GM21825 (cell line): ENCODE data around the gene RAB28.
"Not testable (repeated sequence)": the region's sequence is repeated elsewhere in the genome, so short reads cannot be mapped to it uniquely, and the experiment has no call there.

Source experiments
- ATAC-seq: cut with Tn5 transposase; IDR thresholded peaks from one replicate; pipeline ENCODE4 v1.9.1; 2021; ENCODE audit warnings: mild to moderate bottlenecking, moderate library complexity; ENCODE audit not compliant: unreplicated experiment

Gene RAB28

DNA sequence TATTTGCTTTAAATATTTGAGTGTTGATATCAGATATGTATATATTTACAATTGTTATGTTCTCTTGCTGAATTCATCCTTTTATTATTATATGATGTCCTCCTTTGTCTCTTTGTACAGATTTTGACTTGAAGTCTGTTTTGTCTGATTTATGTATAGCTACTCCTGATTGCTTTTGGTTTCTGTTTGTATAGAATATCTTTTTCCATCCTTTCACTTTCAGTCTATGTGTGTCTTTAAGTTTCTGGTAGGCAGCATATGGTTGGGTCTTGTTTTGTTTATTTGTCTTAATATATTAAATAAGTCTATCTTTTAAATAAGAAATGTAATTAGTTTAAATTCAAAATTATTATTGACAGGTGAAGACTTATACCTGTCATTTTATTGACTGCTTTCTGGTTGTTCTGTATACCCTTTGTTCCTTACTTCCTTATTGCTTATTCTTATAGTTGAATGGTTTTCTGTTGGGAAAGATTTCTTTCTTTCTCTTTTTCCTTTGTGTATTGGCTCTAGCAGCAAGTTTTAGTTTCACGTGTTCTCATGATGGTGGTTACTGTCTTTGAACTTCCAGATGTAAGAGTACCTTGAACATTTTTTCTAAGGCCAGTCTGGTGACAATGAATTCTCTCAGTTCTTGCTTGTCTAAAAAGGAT lies 31.1 kb downstream of the RAB28 start:
- no peak for ATAC-seq

DNA sequence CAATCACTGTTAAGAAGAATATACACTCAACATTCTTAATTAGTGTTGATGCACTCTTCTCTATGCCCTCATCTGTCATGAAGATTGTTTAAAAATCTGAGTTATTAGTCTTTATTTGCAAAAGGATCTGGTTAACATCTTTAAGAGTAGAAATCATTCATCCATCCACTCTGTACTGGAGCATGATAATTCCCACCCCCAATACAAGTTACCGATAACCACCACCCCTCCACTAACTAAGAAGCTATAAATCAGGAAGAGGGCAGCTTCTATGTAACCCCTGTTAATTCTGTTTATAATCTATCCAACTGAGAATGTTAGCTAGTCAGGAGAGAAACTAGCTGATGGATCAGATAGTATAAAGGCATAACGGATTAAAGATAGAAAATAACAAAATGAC lies 34.5 kb downstream of the RAB28 start:
- no peak for ATAC-seq

DNA sequence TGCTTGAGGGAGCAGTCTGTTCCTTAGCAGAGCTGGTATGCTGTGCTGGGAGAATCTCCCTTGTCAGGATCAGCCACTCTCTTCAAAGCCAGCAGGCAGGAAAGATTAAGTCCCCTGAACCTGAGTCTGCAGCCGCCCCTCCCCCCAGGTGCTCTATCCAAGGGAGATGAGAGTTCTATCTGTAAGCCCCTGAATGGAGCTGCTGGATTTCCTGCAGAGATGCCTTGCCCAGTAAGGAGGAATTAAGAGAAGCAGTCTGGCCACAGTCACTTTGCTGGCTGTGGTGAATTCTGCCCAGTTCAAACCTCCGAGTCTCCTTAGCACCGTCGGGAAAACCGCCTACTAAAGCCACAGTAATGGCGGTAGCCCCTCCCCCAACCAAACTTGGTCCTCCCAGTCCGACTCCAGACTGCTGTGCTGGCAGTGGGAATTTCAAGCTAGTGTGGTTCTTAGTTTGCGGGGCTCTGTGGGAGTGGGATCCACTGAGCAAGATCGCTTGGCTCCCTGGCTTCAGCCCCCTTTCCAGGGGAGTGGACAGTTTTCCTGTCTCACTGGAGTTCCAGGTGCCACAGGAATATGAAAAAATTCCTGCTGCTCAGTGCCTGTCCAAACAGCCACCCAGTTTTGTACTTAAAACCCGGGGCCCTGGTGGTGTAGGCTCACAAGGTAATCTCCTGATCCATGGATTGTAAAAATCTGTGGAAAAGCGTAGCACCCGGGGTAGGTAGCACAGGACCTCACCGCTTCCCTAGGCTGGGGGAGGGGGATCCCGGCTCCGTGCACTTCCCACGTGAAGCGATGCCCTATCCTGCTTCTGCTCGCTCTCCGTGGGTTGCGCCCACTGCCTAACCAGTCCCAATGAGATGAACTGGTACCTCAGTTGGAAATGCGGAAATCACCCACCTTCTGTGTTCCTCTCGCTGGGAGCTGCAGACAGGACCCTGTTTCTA lies 38.0 kb downstream of the RAB28 start:
- ATAC-seq = no peak

DNA sequence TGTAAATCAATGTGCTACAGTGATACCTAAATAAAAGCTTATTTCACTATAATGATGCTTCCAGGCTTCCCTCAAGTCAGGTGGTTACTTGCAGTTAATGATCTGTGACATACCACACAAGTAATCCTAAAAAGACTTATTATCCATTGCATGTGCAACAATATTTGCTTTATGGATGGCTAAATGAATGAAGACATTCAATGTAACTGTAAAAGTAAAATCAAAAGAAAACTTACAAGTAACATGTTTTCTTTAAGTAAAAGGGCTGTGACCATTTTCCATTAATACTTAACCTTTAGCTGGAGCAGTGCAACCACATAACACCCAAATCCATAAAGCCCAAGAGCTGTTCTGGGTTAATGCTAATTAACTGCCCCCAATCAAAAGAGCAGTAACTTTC lies 42.6 kb downstream of the RAB28 start:
- ATAC-seq = no peak

DNA sequence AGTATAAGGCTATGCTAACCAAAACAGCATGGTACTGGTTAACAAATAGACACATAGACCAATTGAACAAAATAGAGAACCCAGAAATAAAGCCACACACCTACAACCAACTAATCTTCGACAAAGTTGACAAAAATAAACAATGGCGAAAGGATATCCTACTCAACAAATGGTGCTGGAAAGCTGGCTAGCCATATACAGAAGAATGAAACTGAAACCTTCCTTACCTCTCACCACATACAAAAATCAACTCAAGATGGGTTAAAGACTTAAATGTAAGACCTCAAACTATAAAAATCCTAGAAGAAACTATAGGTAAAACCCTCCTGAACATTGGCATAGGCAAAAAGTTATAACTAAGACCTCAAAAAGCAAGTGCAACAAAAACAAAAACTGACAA lies 47.2 kb downstream of the RAB28 start:
- no peak for ATAC-seq

DNA sequence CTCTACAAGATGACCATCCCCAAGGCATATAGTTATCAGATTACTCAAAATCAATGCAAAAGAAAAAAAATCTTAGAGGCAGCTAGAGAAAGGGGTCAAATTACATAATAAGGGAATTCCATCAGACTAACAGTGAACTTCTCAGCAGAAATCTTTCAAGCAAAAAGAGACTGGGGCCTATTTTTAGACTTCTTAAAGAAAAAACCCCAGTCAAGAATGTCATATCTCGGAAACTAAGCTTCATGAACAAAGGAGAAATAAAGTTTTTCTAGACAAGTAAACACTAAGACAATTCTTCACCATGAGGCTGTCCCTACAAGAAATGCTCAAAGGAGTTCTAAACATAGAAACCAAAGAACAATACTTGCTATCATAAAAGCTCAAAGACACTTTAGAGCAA lies 51.7 kb downstream of the RAB28 start:
- no peak for ATAC-seq

DNA sequence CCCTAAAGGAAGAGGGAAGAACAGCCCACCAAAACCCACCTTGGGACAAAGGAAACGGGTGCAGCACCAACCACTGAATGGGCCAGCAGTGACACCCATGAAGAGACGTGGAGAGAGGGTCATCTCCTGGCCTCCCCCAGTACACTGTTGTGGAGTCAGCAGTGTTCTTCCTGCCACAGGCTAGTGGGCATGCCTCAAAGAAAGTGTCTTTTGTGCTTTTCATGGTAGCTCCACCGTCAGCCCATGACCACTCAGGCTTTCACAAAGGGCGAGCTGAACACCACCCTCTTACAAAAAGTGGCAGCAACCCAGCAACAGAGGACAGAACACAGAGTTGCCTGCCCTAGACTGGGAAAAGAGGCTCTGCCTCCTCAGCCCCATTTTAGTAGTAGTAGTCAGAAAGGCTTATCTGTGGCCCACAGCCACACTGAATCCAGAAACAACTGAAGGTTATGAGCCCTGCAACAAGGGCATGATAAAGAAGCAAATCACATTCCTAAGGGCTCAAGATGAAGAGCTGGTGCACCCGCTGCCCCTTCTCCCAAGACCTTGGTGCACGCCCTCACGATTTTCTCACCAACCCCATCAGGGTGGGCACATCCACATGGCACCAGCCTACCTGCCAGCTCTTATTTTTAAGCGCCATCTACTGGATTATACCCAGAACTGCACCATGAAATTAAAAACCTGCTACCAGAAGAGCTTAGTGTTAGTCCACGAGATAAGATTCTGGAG lies 53.1 kb downstream of the RAB28 start:
- ATAC-seq = no peak

DNA sequence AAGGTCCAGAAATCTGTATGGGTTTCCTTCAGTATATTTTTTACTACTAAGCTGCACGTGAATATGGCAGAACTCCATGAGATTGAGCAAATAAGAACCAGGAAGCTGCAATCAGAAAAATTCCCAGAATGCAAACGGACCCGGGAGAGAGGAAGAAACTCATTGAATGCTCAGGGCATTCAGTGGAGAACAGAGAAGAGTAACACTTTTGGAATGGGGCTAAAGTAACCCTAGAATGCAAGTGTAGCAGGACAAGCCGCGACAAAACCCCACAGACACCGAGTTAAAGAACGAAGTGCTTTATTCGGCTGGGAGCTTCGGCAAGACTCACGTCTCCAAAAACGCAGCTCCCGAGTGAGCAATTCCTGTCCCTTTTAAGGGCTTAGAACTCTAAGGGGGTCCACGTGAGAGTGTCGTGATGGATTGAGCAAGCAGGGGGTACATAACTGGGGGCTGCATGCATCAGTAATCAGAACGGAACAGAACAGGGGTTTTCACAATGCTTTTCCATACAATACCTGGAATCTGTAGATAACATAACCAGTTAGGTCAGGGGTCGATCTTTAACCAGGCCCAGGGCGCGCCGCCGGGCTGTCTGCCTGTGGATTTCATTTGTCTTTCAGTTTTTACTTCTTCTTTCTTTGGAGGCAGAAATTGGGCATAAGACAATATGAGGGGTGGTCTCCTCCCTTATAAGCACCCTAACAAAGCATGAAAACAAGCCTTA lies 56.4 kb downstream of the RAB28 start:
- no peak for ATAC-seq

DNA sequence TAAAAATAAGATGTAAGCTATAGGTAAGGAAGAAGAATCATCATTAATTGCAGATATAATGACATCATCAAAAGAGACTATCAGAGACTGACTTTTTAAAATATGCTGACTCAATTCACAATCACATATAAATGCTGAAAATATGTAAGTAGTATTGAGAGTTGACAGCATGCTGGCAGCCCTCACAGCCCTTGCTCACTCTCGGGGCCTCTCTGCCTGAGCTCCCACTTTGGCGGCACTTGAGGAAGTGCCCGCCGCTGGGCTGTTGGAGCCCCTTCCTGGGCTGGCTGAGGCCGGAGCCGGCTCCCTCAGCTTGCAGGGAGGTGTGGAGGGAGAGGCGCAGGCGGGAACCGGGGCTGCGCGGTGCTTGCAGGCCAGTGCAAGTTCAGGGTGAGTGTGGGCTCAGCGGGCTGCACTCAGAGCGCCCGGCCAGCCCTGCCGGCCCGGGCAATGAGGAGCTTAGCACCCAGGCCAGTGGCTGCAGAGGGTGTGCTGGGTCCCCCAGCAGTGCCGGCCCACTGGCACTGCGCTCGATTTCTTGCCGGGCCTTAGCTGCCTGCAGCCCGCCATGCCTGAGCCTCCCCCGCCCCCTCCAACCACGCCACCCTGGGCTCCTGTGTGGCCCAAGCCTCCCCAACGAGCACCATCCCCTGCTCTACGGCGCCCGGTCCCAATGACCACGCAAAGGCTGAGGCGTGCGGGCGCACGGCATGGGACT lies 68.9 kb downstream of the RAB28 start:
- no peak for ATAC-seq

DNA sequence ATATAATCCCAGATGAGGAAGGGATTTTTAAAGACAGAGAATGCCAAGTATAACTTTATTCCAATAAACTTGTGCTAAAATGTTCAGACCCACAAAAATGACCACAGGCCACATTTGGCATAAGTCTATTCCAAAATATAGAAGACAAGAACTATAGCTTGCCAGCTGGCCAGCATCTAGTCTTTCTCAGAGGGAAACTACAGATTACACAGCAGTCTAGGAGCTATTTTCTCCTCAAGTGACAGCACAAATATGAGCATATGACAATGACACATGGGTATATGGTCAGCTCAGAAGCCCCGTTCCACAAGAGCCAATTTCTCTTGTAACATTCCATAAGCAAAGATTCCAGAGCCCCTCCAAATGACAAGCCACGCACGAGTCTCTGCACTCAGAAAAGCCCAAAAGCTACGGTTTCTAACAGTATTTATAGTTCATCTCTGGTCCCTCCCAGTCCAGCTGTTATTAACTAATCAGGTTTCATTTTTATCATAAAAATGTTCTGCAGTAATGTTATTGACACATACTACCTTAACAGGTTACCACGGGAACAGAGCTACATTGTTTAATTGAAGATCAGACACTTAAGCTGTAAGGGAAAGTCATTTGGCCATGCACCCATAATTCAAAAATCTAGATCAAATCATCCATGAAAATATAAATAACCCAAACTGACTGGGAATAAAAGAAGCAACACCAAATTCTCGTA lies 70.3 kb downstream of the RAB28 start:
- no peak for ATAC-seq

DNA sequence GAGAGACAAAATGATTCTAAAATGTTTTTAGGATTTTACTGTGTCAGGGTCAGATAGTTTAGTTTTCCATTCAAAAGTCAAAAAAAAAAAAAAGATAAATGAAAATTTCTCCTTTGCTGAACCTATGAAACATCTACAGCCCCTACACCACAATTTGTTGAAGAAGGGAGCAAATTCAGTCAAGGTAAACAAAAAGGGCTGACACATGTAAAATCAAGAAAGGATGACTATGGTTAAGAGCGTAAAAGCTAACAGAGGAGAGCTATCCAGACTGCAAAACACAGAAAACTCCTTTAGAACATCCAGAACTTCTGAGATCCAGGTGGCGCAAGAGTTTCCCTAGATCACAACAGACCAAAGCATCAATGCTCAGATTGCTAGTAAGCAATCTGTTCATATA lies 72.2 kb downstream of the RAB28 start:
- ATAC-seq = no peak

DNA sequence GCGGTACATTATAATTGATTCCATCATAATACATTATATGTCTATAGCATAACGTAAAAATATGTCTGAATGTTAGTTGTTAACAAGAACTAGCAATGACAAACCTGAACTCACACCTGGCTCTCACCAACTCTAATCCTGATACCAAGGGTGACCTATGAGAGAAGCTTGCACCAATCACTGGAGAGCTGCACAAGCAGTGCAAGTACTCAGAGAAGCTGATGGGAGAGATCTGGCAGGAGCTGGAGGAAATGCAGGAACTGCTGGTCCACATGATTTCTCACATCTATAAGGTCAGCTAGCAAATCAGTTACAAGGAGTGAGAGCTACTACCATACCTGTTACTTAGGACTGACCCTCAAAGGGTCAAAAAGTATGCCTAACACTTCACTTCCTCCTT lies 74.8 kb downstream of the RAB28 start:
- no peak for ATAC-seq

DNA sequence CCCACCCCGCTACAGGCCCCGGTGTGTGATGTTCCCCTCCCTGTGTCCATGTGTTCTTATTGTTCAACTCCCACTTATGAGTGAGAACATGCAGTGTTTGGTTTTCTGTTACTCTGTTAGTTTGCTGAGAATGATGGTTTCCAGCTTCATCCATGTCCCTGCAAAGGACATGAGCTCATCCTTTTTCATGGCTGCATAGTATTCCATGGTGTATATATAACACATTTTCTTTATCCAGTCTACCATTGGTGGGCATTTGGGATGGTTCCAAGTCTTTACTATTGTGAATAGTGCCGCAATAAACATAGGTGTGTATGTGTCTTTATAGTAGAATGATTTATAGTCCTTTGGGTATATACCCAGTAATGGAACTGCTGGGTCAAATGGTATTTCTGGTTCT lies 78.0 kb downstream of the RAB28 start:
- ATAC-seq = not testable (repeated sequence)

DNA sequence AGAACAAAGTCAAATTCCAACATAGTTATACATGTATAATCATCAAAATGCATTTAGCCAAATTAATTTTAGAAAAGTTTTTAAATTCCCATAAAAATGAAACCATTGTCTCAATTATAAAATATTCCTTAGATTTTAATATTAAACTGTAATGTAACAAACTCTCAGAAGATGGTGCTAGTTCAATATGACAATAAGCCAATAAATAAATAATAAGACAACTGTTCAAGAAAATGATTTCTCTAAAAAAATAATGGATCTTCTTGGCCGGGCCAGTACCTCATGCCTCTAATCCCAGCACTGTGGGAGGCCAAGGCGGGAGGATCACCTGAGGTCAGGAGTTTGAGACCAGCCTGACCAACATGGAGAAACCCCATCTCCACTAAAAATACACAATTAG lies 80.3 kb downstream of the RAB28 start:
- ATAC-seq = no peak

DNA sequence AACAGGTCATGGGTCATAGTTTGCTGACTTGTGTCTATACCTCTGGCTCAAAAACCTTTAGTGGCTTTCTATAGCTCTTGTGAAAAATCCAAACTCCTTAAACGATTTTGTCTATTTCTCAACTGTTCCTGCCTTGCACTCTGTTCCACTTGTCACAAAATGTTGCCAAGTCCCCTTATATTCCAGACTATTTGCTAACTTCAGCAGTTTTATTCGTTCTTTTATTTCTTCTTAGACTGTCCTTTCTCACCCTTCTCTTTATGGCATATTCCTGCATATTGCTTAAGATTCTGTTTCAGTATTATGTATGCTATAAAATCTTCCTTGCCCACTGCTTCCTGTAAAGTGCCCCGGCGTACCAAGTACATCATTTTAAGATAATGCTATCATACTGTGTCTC lies 80.8 kb downstream of the RAB28 start:
- no peak for ATAC-seq

DNA sequence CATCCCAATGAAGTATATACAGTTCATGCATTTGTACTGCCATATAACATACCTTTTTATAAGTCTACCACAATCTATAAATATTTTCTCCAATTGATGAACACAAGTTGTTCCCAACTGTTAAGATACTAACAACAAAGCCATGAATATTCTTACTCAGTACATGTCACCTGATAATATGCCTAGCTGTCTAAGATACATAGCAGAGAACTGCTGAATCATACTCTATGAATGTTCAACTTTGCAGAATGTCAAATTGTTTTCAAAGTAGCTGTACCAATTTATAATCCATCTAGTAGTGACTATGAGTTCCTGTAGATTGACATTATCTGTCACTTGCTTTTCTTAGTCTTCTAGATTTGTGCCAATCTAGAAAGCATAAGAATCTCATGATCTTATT lies 84.9 kb downstream of the RAB28 start:
- ATAC-seq = no peak

DNA sequence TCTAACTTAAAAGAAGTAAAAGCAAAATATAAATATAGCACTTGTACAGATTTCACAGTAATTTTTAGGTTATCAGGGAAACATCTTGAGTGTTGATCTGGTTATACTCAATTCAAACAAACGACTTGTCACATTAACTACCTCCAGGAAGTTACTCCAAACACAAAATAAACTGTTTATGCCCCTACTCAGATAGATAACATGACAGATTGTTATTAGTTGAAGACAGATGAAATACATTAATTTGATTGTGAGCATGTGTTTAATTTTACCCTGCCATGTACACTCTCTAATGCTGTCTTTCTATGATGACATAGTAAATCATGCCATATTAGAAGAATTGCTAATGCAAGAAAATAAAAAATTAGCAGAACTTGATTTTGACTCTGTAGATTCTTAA lies 88.0 kb downstream of the RAB28 start:
- no peak for ATAC-seq

DNA sequence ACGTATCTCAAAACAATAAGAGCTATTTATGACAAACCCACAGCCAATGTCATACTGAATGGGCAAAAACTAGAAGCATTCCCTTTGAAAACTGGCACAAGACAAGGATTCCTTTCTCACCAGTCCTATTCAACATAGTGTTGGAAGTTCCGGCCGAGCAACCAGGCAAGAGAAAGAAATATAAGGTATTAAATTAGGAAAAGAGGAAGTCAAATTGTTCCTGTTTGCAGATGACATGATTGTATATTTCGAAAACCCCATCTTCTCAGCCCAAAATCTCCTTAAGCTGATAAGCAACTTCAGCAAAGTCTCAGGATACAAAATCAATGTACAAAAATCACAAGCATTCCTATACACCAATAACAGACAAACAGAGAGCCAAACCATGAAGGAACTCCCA lies 94.2 kb downstream of the RAB28 start:
- not testable (repeated sequence) for ATAC-seq

DNA sequence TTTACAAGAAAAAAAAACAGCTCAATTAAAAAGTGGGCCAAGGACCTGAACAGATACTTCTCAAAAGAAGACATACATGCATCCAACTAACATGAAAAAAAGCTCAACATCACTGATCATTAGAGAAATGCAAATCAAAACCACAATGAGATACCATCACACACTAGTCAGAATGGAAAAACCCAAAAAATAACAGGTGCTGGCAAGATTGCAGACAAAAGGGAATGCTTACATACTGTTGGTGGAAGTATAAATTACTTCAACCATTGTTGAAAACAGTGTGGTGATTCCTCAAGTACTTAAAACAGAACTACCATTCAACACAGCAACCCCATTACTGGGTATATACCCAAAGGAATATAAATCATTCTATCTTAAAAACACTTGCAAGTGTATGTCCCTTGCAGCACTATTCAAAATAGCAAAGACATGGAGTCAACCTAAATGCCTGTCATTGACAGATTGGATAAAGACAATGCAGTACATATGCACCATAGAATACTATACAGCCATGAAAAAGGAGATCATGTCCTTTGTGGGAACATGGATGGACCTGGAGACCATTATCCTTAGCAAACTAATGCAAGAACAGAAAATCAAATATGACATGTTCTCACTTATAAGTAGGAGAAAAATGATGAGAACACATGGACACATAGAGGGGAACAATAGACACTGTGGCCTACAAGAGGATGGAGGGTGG lies 97.6 kb downstream of the RAB28 start:
- ATAC-seq = peak; percentile 73
